Measurements from ENCODE around the gene AWAT1.
"Not testable (repeated sequence)": the region's sequence is repeated elsewhere in the genome, so short reads cannot be mapped to it uniquely, and the experiment has no call there.

- not testable (repeated sequence) for TF ChIP-seq ARNT (IDR thresholded peaks at IDR 0.05); PKNOX1 (IDR thresholded peaks at IDR 0.05); SP1 (IDR thresholded peaks at IDR 0.05); BHLHE40 (IDR thresholded peaks at IDR 0.05; ENCODE audit: borderline replicate concordance); FOXK2 (IDR thresholded peaks at IDR 0.05)
Measured at GRCh38 chrX:70243601-70244000, 9.1 kb downstream of the AWAT1 start.

Data from HEK293T (cell line).